Neuronal stem cell (in vitro differentiated cells): ENCODE results near the gene RAP1GAP2.

Experiments used
- DNase-seq: peaks from one replicate; pipeline ENCODE4 v3.0.0-alpha.2; 2013; ENCODE audit warnings: low spot score
- H2AFZ ChIP-seq: one replicate; pipeline ENCODE4 v1.6.1; 2013; ENCODE audit warnings: mild to moderate bottlenecking, low read length, inconsistent platforms
- H2AK5ac ChIP-seq: 2 replicates; pipeline ENCODE4 v1.6.1; 2013; ENCODE audit warnings: low read depth, mild to moderate bottlenecking, inconsistent platforms, low read length, moderate library complexity, mixed read lengths
- H2BK120ac ChIP-seq: 2 replicates; pipeline ENCODE4 v1.6.1; 2013; ENCODE audit warnings: low read depth, mild to moderate bottlenecking, inconsistent platforms, low read length, moderate library complexity, mixed read lengths
- H2BK12ac ChIP-seq: one replicate; pipeline ENCODE4 v1.6.1; 2013; ENCODE audit warnings: low read length, inconsistent platforms
- H2BK15ac ChIP-seq: 2 replicates; pipeline ENCODE4 v1.6.1; 2013; ENCODE audit warnings: mild to moderate bottlenecking, low read length, inconsistent platforms, mixed read lengths
- H2BK5ac ChIP-seq: one replicate; pipeline ENCODE4 v1.6.1; 2013; ENCODE audit warnings: inconsistent platforms, mild to moderate bottlenecking, low read length, moderate library complexity
- H3K14ac ChIP-seq: one replicate; pipeline ENCODE4 v1.6.1; 2013; ENCODE audit warnings: low read length, inconsistent platforms
- H3K18ac ChIP-seq: 2 replicates; pipeline ENCODE4 v1.6.1; 2013; ENCODE audit warnings: low read length, inconsistent platforms
- H3K23ac ChIP-seq: 2 replicates; pipeline ENCODE4 v1.6.1; 2013; ENCODE audit warnings: low read depth, mild to moderate bottlenecking, mixed read lengths, low read length, inconsistent platforms; ENCODE audit not compliant: poor library complexity
- H3K27ac ChIP-seq: replicated peaks from 3 replicates; pipeline ENCODE4 v1.5.1; 2013; ENCODE audit warnings: low read length, inconsistent platforms
- H3K27me3 ChIP-seq, 3 experiments: 2 replicates each; pipeline ENCODE4 v1.6.1; 2013; ENCODE audit warnings: low read length in 3 of 3, mild to moderate bottlenecking in 2 of 3, inconsistent platforms in 1 of 3, low read depth in 1 of 3, mixed read lengths in 1 of 3, moderate library complexity in 1 of 3; ENCODE audit not compliant: control insufficient read depth in 3 of 3, insufficient read depth in 3 of 3
- H3K36me3 ChIP-seq, 2 donors: replicated peaks in 1 of 2; 2 replicates each; pipeline ENCODE4 v1.6.1; 2013; ENCODE audit warnings: low read length in 2 of 2; ENCODE audit not compliant: control insufficient read depth in 2 of 2, insufficient read depth in 2 of 2
- H3K4ac ChIP-seq: 2 replicates; pipeline ENCODE4 v1.6.1; 2013; ENCODE audit warnings: inconsistent platforms, mild to moderate bottlenecking, low read length, moderate library complexity
- H3K4me1 ChIP-seq, 2 donors: 1 replicate in 1 of 2; 2 replicates in 1 of 2; pipeline ENCODE4 v1.6.1; 2013; ENCODE audit warnings: low read length in 2 of 2, low read depth in 1 of 2; ENCODE audit not compliant: control insufficient read depth in 2 of 2, insufficient read depth in 1 of 2
- H3K4me2 ChIP-seq: one replicate; pipeline ENCODE4 v1.6.1; 2013; ENCODE audit warnings: mild to moderate bottlenecking, low read length, inconsistent platforms; ENCODE audit not compliant: insufficient read depth, poor library complexity, severe bottlenecking
- H3K4me3 ChIP-seq, 2 donors: 2 replicates each; pipeline ENCODE4 v1.5.1; 2013; ENCODE audit warnings: low read length in 2 of 2, mild to moderate bottlenecking in 2 of 2, inconsistent platforms in 1 of 2, moderate library complexity in 1 of 2
- H3K79me1 ChIP-seq: one replicate; pipeline ENCODE4 v1.6.1; 2013; ENCODE audit warnings: low read depth, mild to moderate bottlenecking, inconsistent platforms, low read length, moderate library complexity
- H3K9ac ChIP-seq: one replicate; pipeline ENCODE4 v1.6.1; 2013; ENCODE audit warnings: mild to moderate bottlenecking, low read depth, low read length, inconsistent platforms; ENCODE audit not compliant: poor library complexity
- H3K9me3 ChIP-seq, 2 donors: replicated peaks in 1 of 2; 2 replicates each; pipeline versions ENCODE3 to v1.6.1; 2013; ENCODE audit warnings: low read length in 2 of 2, mild to moderate bottlenecking in 2 of 2, inconsistent platforms in 1 of 2, low read depth in 1 of 2, mixed read lengths in 1 of 2, moderate library complexity in 1 of 2; ENCODE audit not compliant: control insufficient read depth in 2 of 2, insufficient read depth in 1 of 2
- H4K8ac ChIP-seq: one replicate; pipeline ENCODE4 v1.6.1; 2013; ENCODE audit warnings: low read depth, mild to moderate bottlenecking, inconsistent platforms, low read length, moderate library complexity
- H4K91ac ChIP-seq: one replicate; pipeline ENCODE4 v1.6.1; 2013; ENCODE audit warnings: low read length, low read depth, mild to moderate bottlenecking, inconsistent platforms; ENCODE audit not compliant: poor library complexity
- WGBS, 2 donors: extraction: QIAGEN DNeasy Blood & Tissue Kit; methylation state at CpG; one replicate each; pipeline ENCODE4 v1.1.7; 2013; ENCODE audit warnings: missing lambda C conversion rate in 2 of 2, mixed read lengths in 1 of 2; ENCODE audit not compliant: insufficient read length in 2 of 2, insufficient replicate concordance in 1 of 2; ENCODE audit errors: extremely low coverage in 2 of 2; 5-methylcytosine and 5-hydroxymethylcytosine counted together

The RAP1GAP2 gene

GRCh38 chr17:2867441-2868424, 71.5 kb downstream of the RAP1GAP2 start:
- Histone ChIP-seq H4K91ac (no peak overlapping the region), H2BK5ac (no peak overlapping the region), H4K8ac (no peak overlapping the region), H3K79me1 (no peaks in the 10 kb centered on the region), H3K27me3 (peaks cover 0 to 9% (median 0%) of the 10 kb centered on the region in 3 experiments), H3K4me3 (no peak overlapping the region), H3K9ac (peak overlapping the region; percentile 33), H2BK15ac (no peak overlapping the region), H3K4ac (no peak overlapping the region), H3K18ac (peak overlapping the region; percentile 22), H2BK120ac (no peak overlapping the region), H2AFZ (peak overlapping the region; percentile 80), H2BK12ac (no peak overlapping the region), H3K9me3 (no peaks in the 10 kb centered on the region), H3K36me3 (no peaks in the 10 kb centered on the region), H3K23ac (no peak overlapping the region), H3K14ac (no peak overlapping the region), H3K27ac (no peak overlapping the region), H3K4me1 (peaks cover 0 to 24% of the 10 kb centered on the region in 2 donors), H3K4me2 (no peak overlapping the region), H2AK5ac (no peak overlapping the region)
- WGBS, 2 donors = no CpG with 5 or more reads among the region's 23 CpGs
- DNase-seq = no peak

DNA sequence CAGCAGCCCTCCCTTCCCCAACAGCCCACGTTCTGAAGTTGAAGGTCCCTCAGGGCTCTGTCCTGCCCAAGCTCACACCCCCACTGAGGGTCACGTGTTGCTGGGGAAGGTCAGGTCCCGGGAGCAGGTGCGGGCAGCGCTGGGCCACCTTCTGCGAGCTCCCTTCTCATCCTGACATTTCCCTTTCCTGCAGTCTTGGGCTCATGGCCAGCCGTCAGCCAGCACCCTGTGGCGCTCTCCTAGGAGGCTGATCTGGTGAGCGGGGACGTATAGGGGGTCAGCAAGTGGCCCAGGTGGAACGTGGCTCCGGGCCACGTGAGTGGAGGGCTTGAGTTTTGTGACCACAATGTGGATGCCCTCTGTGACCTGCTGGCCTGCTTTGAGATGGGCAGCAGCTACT, 73.4 kb downstream of the RAP1GAP2 start:
- Histone ChIP-seq H3K4ac (peak overlapping the region; percentile 13), H2BK120ac (peak overlapping the region; percentile 65), H3K79me1 (no peaks in the 10 kb centered on the region), H2AK5ac (peak overlapping the region; percentile 97), H3K36me3 (no peaks in the 10 kb centered on the region), H4K8ac (no peak overlapping the region), H3K27ac (no peak overlapping the region), H3K4me3 (no peak overlapping the region), H3K18ac (peak overlapping the region; percentile 91), H4K91ac (no peak overlapping the region), H3K27me3 (peaks cover 0 to 4% (median 0%) of the 10 kb centered on the region in 3 experiments), H3K4me1 (peaks cover 4 to 28% of the 10 kb centered on the region in 2 donors), H2BK12ac (peak overlapping the region; percentile 93), H3K9ac (no peak overlapping the region), H3K14ac (no peak overlapping the region), H3K9me3 (no peaks in the 10 kb centered on the region), H3K23ac (peak overlapping the region; percentile 44), H2BK15ac (peak overlapping the region; percentile 93), H2AFZ (no peak overlapping the region), H3K4me2 (no peak overlapping the region), H2BK5ac (no peak overlapping the region)
- no CpG with 5 or more reads among the region's 13 CpGs for WGBS, 2 donors
- DNase-seq = no peak

GRCh38 chr17:2871205-2871604, 75.0 kb downstream of the RAP1GAP2 start:
- peaks cover 5 to 27% of the 10 kb centered on the region in 2 donors for H3K4me1 ChIP-seq
- H3K4ac ChIP-seq = no peak overlapping the region
- H4K91ac ChIP-seq = no peak overlapping the region
- H3K18ac ChIP-seq = peak overlapping the region; percentile 81
- H3K9me3 ChIP-seq = no peaks in the 10 kb centered on the region
- no peak overlapping the region for H4K8ac ChIP-seq
- H3K36me3 ChIP-seq = no peaks in the 10 kb centered on the region
- peak overlapping the region; percentile 50 for H2BK15ac ChIP-seq
- H3K4me2 ChIP-seq = no peak overlapping the region
- H3K27me3 ChIP-seq = peaks cover 0 to 4% (median 0%) of the 10 kb centered on the region in 3 experiments
- peak overlapping the region; percentile 61 for H3K27ac ChIP-seq
- H2BK120ac ChIP-seq = no peak overlapping the region
- no CpG with 5 or more reads among the region's 7 CpGs for WGBS, 2 donors
- no peak overlapping the region for H2AFZ ChIP-seq
- H2AK5ac ChIP-seq = peak overlapping the region; percentile 53
- peak overlapping the region; percentile 30 for H2BK5ac ChIP-seq
- no peak overlapping the region for H3K23ac ChIP-seq
- H3K9ac ChIP-seq = no peak overlapping the region
- no peak for DNase-seq
- peak overlapping the region; percentile 46 for H2BK12ac ChIP-seq
- H3K14ac ChIP-seq = no peak overlapping the region
- H3K4me3 ChIP-seq = no peak overlapping the region
- H3K79me1 ChIP-seq = no peaks in the 10 kb centered on the region

- H2BK120ac ChIP-seq = no peak overlapping the region
- peak overlapping the region; percentile 30 for H2BK5ac ChIP-seq
- no peak for DNase-seq
- H2AFZ ChIP-seq = no peak overlapping the region
- no peak overlapping the region for H4K91ac ChIP-seq
- H3K4ac ChIP-seq = no peak overlapping the region
- no peak overlapping the region for H3K23ac ChIP-seq
- peak overlapping the region; percentile 81 for H3K18ac ChIP-seq
- H2BK15ac ChIP-seq = peak overlapping the region; percentile 50
- no peaks in the 10 kb centered on the region for H3K79me1 ChIP-seq
- no peak overlapping the region for H3K4me3 ChIP-seq
- no peak overlapping the region for H3K9ac ChIP-seq
- peaks cover 0 to 4% (median 0%) of the 10 kb centered on the region in 3 experiments for H3K27me3 ChIP-seq
- no peak overlapping the region for H4K8ac ChIP-seq
- WGBS, 2 donors = no CpG with 5 or more reads among the region's 9 CpGs
- H3K9me3 ChIP-seq = no peaks in the 10 kb centered on the region
- H2AK5ac ChIP-seq = peak overlapping the region; percentile 53
- H3K4me1 ChIP-seq = peaks cover 5 to 27% of the 10 kb centered on the region in 2 donors
- no peaks in the 10 kb centered on the region for H3K36me3 ChIP-seq
- peak overlapping the region; percentile 46 for H2BK12ac ChIP-seq
- peak overlapping the region; percentile 61 for H3K27ac ChIP-seq
- H3K14ac ChIP-seq = no peak overlapping the region
- H3K4me2 ChIP-seq = no peak overlapping the region
These were observed 75.5 kb downstream of the RAP1GAP2 start for GRCh38 chr17:2871720-2872119.
